Keratinocyte (primary cell): ENCODE data around the gene BTBD10.

ENCODE experiments used
- EZH2 ChIP-seq: IDR thresholded peaks from one replicate; pipeline ENCODE4 v1.6.1; 2012; ENCODE audit warnings: inconsistent platforms, mild to moderate bottlenecking, low read length, moderate library complexity
- TF ChIP-seq, protein P1 (sequence below), 3 experiments: IDR thresholded peaks in 1 of 3; conservative IDR thresholded peaks in 1 of 3; optimal IDR thresholded peaks in 1 of 3; 2 replicates in 2 of 3; 3 replicates in 1 of 3; pipeline versions ENCODE3 to v1.5.1; 2011; ENCODE audit warnings: low read length in 3 of 3, mild to moderate bottlenecking in 3 of 3, moderate library complexity in 2 of 3, control low read depth in 1 of 3, inconsistent platforms in 1 of 3; ENCODE audit not compliant: insufficient read depth in 2 of 3; ENCODE audit errors: extremely low read depth in 1 of 3

DNA sequence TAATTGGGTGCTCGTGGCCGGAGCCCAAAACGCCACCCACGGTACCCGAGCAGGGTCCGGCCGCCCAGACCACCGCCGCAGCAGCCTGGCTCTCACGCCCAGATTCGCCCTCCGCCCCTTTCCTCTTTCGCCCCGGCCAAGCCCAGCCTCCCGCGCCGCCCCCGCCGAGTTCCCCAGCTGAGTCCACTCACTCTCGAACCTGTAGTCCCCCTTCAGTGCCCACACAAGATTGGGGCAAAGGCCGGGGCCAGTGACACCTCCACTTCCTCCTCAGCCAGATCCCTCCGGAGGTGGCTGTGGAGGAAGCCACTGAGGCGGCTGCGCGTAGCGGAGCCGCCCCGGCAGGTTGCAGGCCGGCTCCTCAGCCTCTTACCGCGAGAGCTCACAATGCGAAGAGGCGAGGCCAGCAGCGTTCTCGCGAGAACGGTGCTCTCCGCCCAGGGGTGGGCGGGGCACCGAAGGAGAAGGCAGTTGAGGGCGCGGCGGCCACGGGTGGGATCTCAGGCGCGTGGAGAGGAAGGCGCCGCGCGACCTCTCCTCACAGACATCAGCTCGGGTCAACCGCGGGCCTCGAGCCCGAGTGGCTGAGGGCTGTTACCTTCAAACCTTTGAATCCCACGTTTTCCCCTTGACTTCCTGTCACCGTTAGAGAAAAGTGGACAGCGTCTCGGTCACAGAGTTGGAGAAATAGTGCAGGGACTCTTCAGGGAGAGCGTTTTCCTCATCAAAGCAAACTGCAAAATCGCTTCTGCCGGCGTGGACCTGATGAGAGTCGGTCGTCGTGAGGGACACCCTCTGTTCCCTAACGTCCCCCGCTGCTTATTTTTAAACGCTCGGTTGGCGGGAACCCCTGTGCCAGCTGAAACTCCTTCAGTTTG, at the start of gene BTBD10:
- TF ChIP-seq, protein P1, sequence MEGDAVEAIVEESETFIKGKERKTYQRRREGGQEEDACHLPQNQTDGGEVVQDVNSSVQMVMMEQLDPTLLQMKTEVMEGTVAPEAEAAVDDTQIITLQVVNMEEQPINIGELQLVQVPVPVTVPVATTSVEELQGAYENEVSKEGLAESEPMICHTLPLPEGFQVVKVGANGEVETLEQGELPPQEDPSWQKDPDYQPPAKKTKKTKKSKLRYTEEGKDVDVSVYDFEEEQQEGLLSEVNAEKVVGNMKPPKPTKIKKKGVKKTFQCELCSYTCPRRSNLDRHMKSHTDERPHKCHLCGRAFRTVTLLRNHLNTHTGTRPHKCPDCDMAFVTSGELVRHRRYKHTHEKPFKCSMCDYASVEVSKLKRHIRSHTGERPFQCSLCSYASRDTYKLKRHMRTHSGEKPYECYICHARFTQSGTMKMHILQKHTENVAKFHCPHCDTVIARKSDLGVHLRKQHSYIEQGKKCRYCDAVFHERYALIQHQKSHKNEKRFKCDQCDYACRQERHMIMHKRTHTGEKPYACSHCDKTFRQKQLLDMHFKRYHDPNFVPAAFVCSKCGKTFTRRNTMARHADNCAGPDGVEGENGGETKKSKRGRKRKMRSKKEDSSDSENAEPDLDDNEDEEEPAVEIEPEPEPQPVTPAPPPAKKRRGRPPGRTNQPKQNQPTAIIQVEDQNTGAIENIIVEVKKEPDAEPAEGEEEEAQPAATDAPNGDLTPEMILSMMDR (optimal IDR thresholded peaks at IDR 0.05 in 1 of 3, IDR thresholded peaks at IDR 0.05 in 1 of 3, conservative IDR thresholded peaks at IDR 0.05 in 1 of 3; ENCODE audit: extremely low read depth in 1 of 3, insufficient read depth in 2 of 3, low read length in 3 of 3), result no peak
- TF ChIP-seq EZH2, result no peak
